ENCODE measurements around the gene CDC14B.

GRCh38 chr9:96636368-96636767, 16.7 kb upstream of the CDC14B start:
- TF ChIP-seq FOXP1 (CRISPR knock-in tag; IDR thresholded peaks at IDR 0.05; ENCODE audit: borderline replicate concordance) (no peak), CTCF (IDR thresholded peaks at IDR 0.05) (no peak), ESRRA (CRISPR knock-in tag; IDR thresholded peaks at IDR 0.05; ENCODE audit: borderline replicate concordance) (no peak)
